H9 (cell line): ENCODE measurements around the gene ARCN1. TPM values are rescaled to one million over a fixed set of nuclear protein-coding genes. Genes with fewer than 3 reads are reported as not detected.

ENCODE experiments used
- DNase-seq: peaks from one replicate; pipeline ENCODE4 v3.0.0-alpha.2; 2017
- H2AFZ ChIP-seq: one replicate; pipeline ENCODE4 v1.6.1; 2013; ENCODE audit warnings: mild to moderate bottlenecking, low read length, control low read depth, moderate library complexity
- H2AK5ac ChIP-seq: 2 replicates; pipeline ENCODE4 v1.6.1; 2013; ENCODE audit warnings: low read length, control low read depth, mixed read lengths; ENCODE audit not compliant: insufficient read length
- H2BK120ac ChIP-seq: one replicate; pipeline ENCODE4 v1.6.1; 2013; ENCODE audit warnings: low read depth, mild to moderate bottlenecking, low read length, control low read depth, inconsistent platforms; ENCODE audit not compliant: poor library complexity, severe bottlenecking
- H2BK12ac ChIP-seq: 2 replicates; pipeline ENCODE4 v1.6.1; 2013; ENCODE audit warnings: low read length, control low read depth, mixed read lengths, low read depth; ENCODE audit not compliant: insufficient read length
- H2BK15ac ChIP-seq: 2 replicates; pipeline ENCODE4 v1.6.1; 2013; ENCODE audit warnings: low read depth, low read length, control low read depth
- H2BK20ac ChIP-seq: one replicate; pipeline ENCODE4 v1.6.1; 2013; ENCODE audit warnings: low read depth, mild to moderate bottlenecking, low read length, control low read depth, inconsistent platforms; ENCODE audit not compliant: poor library complexity, severe bottlenecking
- H2BK5ac ChIP-seq: 2 replicates; pipeline ENCODE4 v1.6.1; 2013; ENCODE audit warnings: low read length, control low read depth, mixed read lengths; ENCODE audit not compliant: insufficient read length
- H3K14ac ChIP-seq: 2 replicates; pipeline ENCODE4 v1.6.1; 2013; ENCODE audit warnings: low read length, control low read depth; ENCODE audit not compliant: insufficient read depth
- H3K18ac ChIP-seq: 2 replicates; pipeline ENCODE4 v1.6.1; 2013; ENCODE audit warnings: low read depth, mild to moderate bottlenecking, mixed read lengths, low read length, control low read depth; ENCODE audit not compliant: insufficient read length
- H3K23ac ChIP-seq: 2 replicates; pipeline ENCODE4 v1.6.1; 2013; ENCODE audit warnings: low read length, control low read depth, mixed read lengths, low read depth; ENCODE audit not compliant: insufficient read length
- H3K23me2 ChIP-seq: 2 replicates; pipeline ENCODE4 v1.6.1; 2013; ENCODE audit warnings: low read depth, mild to moderate bottlenecking, mixed read lengths, low read length, control low read depth; ENCODE audit not compliant: insufficient read length, poor library complexity, severe bottlenecking
- H3K27ac ChIP-seq: 2 replicates; pipeline ENCODE4 v1.5.1; 2013; ENCODE audit warnings: low read length, control low read depth, mixed read lengths, low read depth; ENCODE audit not compliant: insufficient read length
- H3K27me3 ChIP-seq: 2 replicates; pipeline ENCODE4 v1.6.1; 2013; ENCODE audit warnings: low read length, control low read depth, inconsistent platforms; ENCODE audit not compliant: insufficient read depth
- H3K4ac ChIP-seq: 2 replicates; pipeline ENCODE4 v1.6.1; 2013; ENCODE audit warnings: low read depth, mild to moderate bottlenecking, control low read depth, inconsistent platforms, low read length, moderate library complexity
- H3K4me1 ChIP-seq: 2 replicates; pipeline ENCODE4 v1.6.1; 2013; ENCODE audit warnings: low read length, control low read depth, inconsistent platforms; ENCODE audit not compliant: insufficient read depth
- H3K4me2 ChIP-seq: 2 replicates; pipeline ENCODE4 v1.6.1; 2013; ENCODE audit warnings: low read length, control low read depth, mixed read lengths; ENCODE audit not compliant: insufficient read length, insufficient read depth
- H3K56ac ChIP-seq: 2 replicates; pipeline ENCODE4 v1.6.1; 2013; ENCODE audit warnings: low read depth, mild to moderate bottlenecking, mixed read lengths, low read length, control low read depth; ENCODE audit not compliant: insufficient read length
- H3K79me1 ChIP-seq: 2 replicates; pipeline ENCODE4 v1.6.1; 2013; ENCODE audit warnings: low read depth, mild to moderate bottlenecking, moderate library complexity, low read length, control low read depth, inconsistent platforms; ENCODE audit not compliant: insufficient read depth, poor library complexity, severe bottlenecking
- H3K79me2 ChIP-seq: 2 replicates; pipeline ENCODE4 v1.6.1; 2013; ENCODE audit warnings: low read length, control low read depth, inconsistent platforms; ENCODE audit not compliant: insufficient read depth
- H3K9ac ChIP-seq: 2 replicates; pipeline ENCODE4 v1.6.1; 2013; ENCODE audit warnings: low read length, control low read depth, mixed read lengths; ENCODE audit not compliant: insufficient read length; ENCODE audit errors: extremely low read depth
- H3K9me3 ChIP-seq: one replicate; pipeline ENCODE4 v1.6.1; 2013; ENCODE audit warnings: low read depth, low read length, inconsistent platforms; ENCODE audit not compliant: control insufficient read depth
- H3T11ph ChIP-seq: one replicate; pipeline ENCODE4 v1.6.1; 2013; ENCODE audit warnings: mild to moderate bottlenecking, low read length, control low read depth, inconsistent platforms
- H4K20me1 ChIP-seq: one replicate; pipeline ENCODE4 v1.6.1; 2013; ENCODE audit not compliant: control insufficient read depth, insufficient read length, insufficient read depth
- H4K5ac ChIP-seq: 2 replicates; pipeline ENCODE4 v1.6.1; 2013; ENCODE audit warnings: low read depth, mild to moderate bottlenecking, mixed read lengths, low read length, control low read depth; ENCODE audit not compliant: insufficient read length
- H4K8ac ChIP-seq: replicated peaks from 2 replicates; pipeline ENCODE4 v1.6.1; 2013; ENCODE audit warnings: low read length, control low read depth, mixed read lengths, low read depth; ENCODE audit not compliant: insufficient read length
- H4K91ac ChIP-seq: 2 replicates; pipeline ENCODE4 v1.6.1; 2013; ENCODE audit warnings: low read depth, mild to moderate bottlenecking, moderate library complexity, mixed read lengths, low read length, control low read depth; ENCODE audit not compliant: insufficient read length
- H3K27ac Mint-ChIP-seq, 3 experiments: 2 replicates in 2 of 3; 3 replicates in 1 of 3; pipeline ENCODE4 v1.8.0; 2020 to 2021; ENCODE audit warnings: mixed read lengths in 3 of 3, mild to moderate bottlenecking in 1 of 3, moderate library complexity in 1 of 3
- H3K27me3 Mint-ChIP-seq: 2 replicates; pipeline ENCODE4 v1.8.0; 2021; ENCODE audit warnings: low read depth, mild to moderate bottlenecking, moderate library complexity, mixed read lengths
- H3K36me3 Mint-ChIP-seq, 3 experiments: 2 replicates in 2 of 3; 3 replicates in 1 of 3; pipeline ENCODE4 v1.8.0; 2020 to 2021; ENCODE audit warnings: low read depth in 3 of 3, mixed read lengths in 3 of 3; ENCODE audit not compliant: insufficient read depth in 1 of 3
- H3K4me1 Mint-ChIP-seq, 2 experiments: 2 replicates each; pipeline ENCODE4 v1.8.0; 2020; ENCODE audit warnings: mixed read lengths in 2 of 2
- H3K4me3 Mint-ChIP-seq, 2 experiments: 2 replicates in 1 of 2; 3 replicates in 1 of 2; pipeline ENCODE4 v1.8.0; 2020 to 2021; ENCODE audit warnings: mild to moderate bottlenecking in 2 of 2, mixed read lengths in 2 of 2, moderate library complexity in 1 of 2
- H3K9me3 Mint-ChIP-seq, 2 experiments: 2 replicates in 1 of 2; 3 replicates in 1 of 2; pipeline ENCODE4 v1.8.0; 2020; ENCODE audit warnings: mild to moderate bottlenecking in 2 of 2, mixed read lengths in 2 of 2, moderate library complexity in 1 of 2
- WGBS: extraction: QIAGEN DNeasy Blood & Tissue Kit; methylation state at CpG from one replicate; pipeline ENCODE4 v1.1.7; 2013; ENCODE audit warnings: missing lambda C conversion rate, low lambda C conversion rate, mixed read lengths; ENCODE audit not compliant: insufficient read length; ENCODE audit errors: extremely low coverage; 5-methylcytosine and 5-hydroxymethylcytosine counted together
- total RNA-seq: library from RNA; stranded (reverse); gene quantifications from 2 replicates; pipeline ENCODE4 v1.2.1, GENCODE V29; 2021
- TF ChIP-seq, protein P1 (sequence below): fragments of 200-600 bp; sonication (generic); conservative IDR thresholded peaks from 3 replicates; pipeline ENCODE4 v1.8.0; 2021; ENCODE audit warnings: antibody characterized with exemption, mild to moderate bottlenecking

Gene ARCN1
- total RNA-seq, 1 experiment from 2014 or later = 152 TPM

DNA sequence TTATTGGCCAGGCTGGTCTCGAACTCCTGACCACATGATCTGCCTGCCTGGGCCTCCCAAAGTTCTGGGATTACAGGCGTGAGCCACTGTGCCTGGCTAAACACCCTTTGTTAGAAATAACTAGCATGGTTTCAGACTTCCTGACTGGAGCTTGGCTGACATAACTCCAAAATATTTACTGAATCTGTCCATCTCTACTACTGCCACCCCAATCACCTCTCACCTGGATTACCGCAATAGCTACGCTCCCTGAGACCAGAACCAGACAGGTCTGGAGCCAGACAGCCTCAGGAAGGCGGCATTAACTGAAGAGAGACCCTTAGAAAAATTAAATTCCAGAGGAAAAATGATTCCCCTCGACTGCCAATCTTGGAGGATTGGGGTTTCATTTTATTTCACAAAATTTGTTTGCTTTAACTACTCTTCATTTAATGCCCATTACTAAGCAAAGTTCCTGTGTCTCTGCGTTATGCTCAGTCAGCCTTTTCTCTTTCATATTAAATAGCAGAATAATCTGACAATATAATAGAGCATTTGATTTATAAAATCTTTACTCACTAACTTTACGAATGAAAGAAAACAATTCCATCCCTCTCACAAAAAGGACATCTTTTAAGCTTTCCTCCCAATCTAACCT is 28.1 kb upstream of the ARCN1 start:
- Mint-ChIP-seq H3K27me3 (no peaks in the 10 kb centered on the region), H3K27ac (peak overlapping the region in 1 of 3 experiments; percentile 66; a peak in 1 of 7 replicates), H3K4me3 (no peak overlapping the region), H3K4me1 (0 out of 4 replicates have a peak, but pooled peaks cover 0 to 3% of the 10 kb centered on the region in 2 experiments), H3K9me3 (no peaks in the 10 kb centered on the region), H3K36me3 (peaks cover 0 to 20% (median 13%) of the 10 kb centered on the region in 3 experiments; a peak in 6 of 7 replicates)
- Histone ChIP-seq H3T11ph (no peak overlapping the region), H3K56ac (no peak overlapping the region), H4K20me1 (no peaks in the 10 kb centered on the region), H3K4me1 (no peaks in the 10 kb centered on the region), H2BK12ac (no peak overlapping the region), H2AK5ac (no peak overlapping the region), H3K79me2 (no peaks in the 10 kb centered on the region), H3K4ac (no peak overlapping the region), H2BK20ac (no peak overlapping the region), H3K23ac (no peak overlapping the region), H3K14ac (no peak overlapping the region), H2BK120ac (no peak overlapping the region), H3K23me2 (no peaks in the 10 kb centered on the region), H4K8ac (no peak overlapping the region), H3K9me3 (no peaks in the 10 kb centered on the region), H4K5ac (no peak overlapping the region), H3K27ac (no peak overlapping the region), H3K27me3 (no peaks in the 10 kb centered on the region), H3K9ac (no peak overlapping the region), H3K4me2 (no peak overlapping the region), H3K79me1 (no peaks in the 10 kb centered on the region), H2BK15ac (no peak overlapping the region), H3K18ac (no peak overlapping the region), H4K91ac (no peak overlapping the region), H2BK5ac (no peak overlapping the region), H2AFZ (no peak overlapping the region)
- DNase-seq = no peak
- TF ChIP-seq, protein P1, sequence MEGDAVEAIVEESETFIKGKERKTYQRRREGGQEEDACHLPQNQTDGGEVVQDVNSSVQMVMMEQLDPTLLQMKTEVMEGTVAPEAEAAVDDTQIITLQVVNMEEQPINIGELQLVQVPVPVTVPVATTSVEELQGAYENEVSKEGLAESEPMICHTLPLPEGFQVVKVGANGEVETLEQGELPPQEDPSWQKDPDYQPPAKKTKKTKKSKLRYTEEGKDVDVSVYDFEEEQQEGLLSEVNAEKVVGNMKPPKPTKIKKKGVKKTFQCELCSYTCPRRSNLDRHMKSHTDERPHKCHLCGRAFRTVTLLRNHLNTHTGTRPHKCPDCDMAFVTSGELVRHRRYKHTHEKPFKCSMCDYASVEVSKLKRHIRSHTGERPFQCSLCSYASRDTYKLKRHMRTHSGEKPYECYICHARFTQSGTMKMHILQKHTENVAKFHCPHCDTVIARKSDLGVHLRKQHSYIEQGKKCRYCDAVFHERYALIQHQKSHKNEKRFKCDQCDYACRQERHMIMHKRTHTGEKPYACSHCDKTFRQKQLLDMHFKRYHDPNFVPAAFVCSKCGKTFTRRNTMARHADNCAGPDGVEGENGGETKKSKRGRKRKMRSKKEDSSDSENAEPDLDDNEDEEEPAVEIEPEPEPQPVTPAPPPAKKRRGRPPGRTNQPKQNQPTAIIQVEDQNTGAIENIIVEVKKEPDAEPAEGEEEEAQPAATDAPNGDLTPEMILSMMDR = no peak
- no CpG with 5 or more reads among the region's 8 CpGs for WGBS
